Pons (tissue), 1 donor: ENCODE results near the gene FXN.

Source experiments
- DNase-seq: peaks from one replicate; pipeline ENCODE4 v3.0.0-alpha.2; 2016; ENCODE audit warnings: low spot score

Gene FXN

GRCh38 chr9:69141851-69142250 lies 106.3 kb downstream of the FXN start:
- DNase-seq: no peak

GRCh38 chr9:69143291-69143690 lies 107.7 kb downstream of the FXN start:
- DNase-seq: peak; percentile 27

GRCh38 chr9:69145144-69145715 lies 109.7 kb downstream of the FXN start:
- no peak for DNase-seq

GRCh38 chr9:69147041-69147834 lies 111.7 kb downstream of the FXN start:
- no peak for DNase-seq

- peak; percentile 61 for DNase-seq
These were observed 113.8 kb downstream of the FXN start for GRCh38 chr9:69149321-69149807.
